Esophagus muscularis mucosa (tissue), 4 donors: ENCODE data around the gene GUCA2B. TPM values are rescaled to one million over a fixed set of nuclear protein-coding genes. Genes with fewer than 3 reads are reported as not detected.

Experiments
- DNase-seq: peaks from one replicate; pipeline ENCODE4 v3.0.0-alpha.2; 2017; ENCODE audit errors: extremely low spot score
- H3K27ac ChIP-seq, 4 donors: fragments of 200-600 bp; sonication (generic); replicated peaks in 1 of 4; 1 replicate in 3 of 4; 2 replicates in 1 of 4; pipeline ENCODE4 v1.5.1; 2016 to 2019; ENCODE audit warnings: mild to moderate bottlenecking in 1 of 4
- H3K27me3 ChIP-seq, 4 donors: fragments of 200-600 bp; sonication (generic); one replicate each; pipeline versions ENCODE4 v1.5.1 to v1.6.0; 2016 to 2019
- H3K36me3 ChIP-seq, 4 donors: fragments of 200-600 bp; sonication (generic); one replicate each; pipeline ENCODE4 v1.5.1; 2016 to 2019
- H3K4me1 ChIP-seq, 4 donors: fragments of 200-600 bp; sonication (generic); one replicate each; pipeline ENCODE4 v1.5.1; 2016 to 2019
- H3K4me3 ChIP-seq, 4 donors: fragments of 200-600 bp; sonication (generic); 1 replicate in 2 of 4; 2 replicates in 2 of 4; pipeline ENCODE4 v1.5.1; 2016 to 2019; ENCODE audit warnings: mild to moderate bottlenecking in 4 of 4, moderate library complexity in 1 of 4
- H3K9me3 ChIP-seq, 4 donors: fragments of 200-600 bp; sonication (generic); 1 replicate in 3 of 4; 2 replicates in 1 of 4; pipeline ENCODE4 v1.5.1; 2016 to 2019
- CTCF ChIP-seq, 3 experiments: fragments of 200-600 bp in 2 of 3; fragments of 450-650 bp in 1 of 3; sonication (generic) in 2 of 3; IDR thresholded peaks; one replicate each; pipeline ENCODE4 v1.5.1; 2017 to 2019; ENCODE audit warnings: antibody characterized with exemption in 3 of 3, mild to moderate bottlenecking in 2 of 3, moderate library complexity in 1 of 3
- EP300 ChIP-seq: sonication (generic); formaldehyde crosslinking; IDR thresholded peaks from one replicate; pipeline ENCODE4 v1.6.1; 2017; ENCODE audit warnings: antibody characterized with exemption
- POLR2A ChIP-seq: fragments of 450-650 bp; IDR thresholded peaks from one replicate; pipeline ENCODE4 v1.6.1; 2017; ENCODE audit warnings: antibody characterized with exemption, moderate library complexity, mild to moderate bottlenecking, low read depth
- POLR2AphosphoS5 ChIP-seq, 2 donors: sonication (generic); formaldehyde crosslinking; IDR thresholded peaks; one replicate each; pipeline ENCODE4 v1.6.1; 2017; ENCODE audit warnings: antibody characterized with exemption in 2 of 2
- WGBS: methylation state at CpG from one replicate; pipeline ENCODE4 v1.1.5; 2018; 5-methylcytosine and 5-hydroxymethylcytosine counted together
- intact Hi-C: fragments of 100-400 bp; cut with DNase I; formaldehyde crosslinking; loops from one replicate; pipeline ENCODE4 v1.15.1; 2023
- total RNA-seq, 4 donors: library from RNA; depleted of rRNA; stranded (reverse); fragments of >200 nt; gene quantifications; one replicate each; pipeline versions ENCODE4 v1.1.0 to v1.2.1, GENCODE V29; 2016

The GUCA2B gene
- not detected for total RNA-seq

GRCh38 chr1:42152907-42153600, at the start of gene GUCA2B:
Gene GUCA2B (plus strand): TSS chr1:42153410. CDS start chr1:42153451, 41 bp downstream.
- H3K36me3 ChIP-seq = no peaks in the 10 kb centered on the region
- H3K9me3 ChIP-seq = no peaks in the 10 kb centered on the region
- H3K4me3 ChIP-seq = no peak within 1 kb of the TSS
- H3K27me3 ChIP-seq = peaks cover 0 to 19% (median under 1%) of the 10 kb centered on the region in 4 donors
- 87% methylated on average over 4 of the region's 12 CpGs for WGBS
- H3K27ac ChIP-seq = no peak within 1 kb of the TSS
- H3K4me1 ChIP-seq = no peaks in the 10 kb centered on the region
- no peak for DNase-seq
- TF ChIP-seq EP300 (no peak), CTCF (IDR thresholded peaks at IDR 0.05) (no peak), POLR2A (no peak), POLR2AphosphoS5 (IDR thresholded peaks at IDR 0.05) (no peak)
- intact Hi-C loops = no loop called here

GRCh38 chr1:42105025-42105424, 48.2 kb upstream of the GUCA2B start:
- 60% methylated on average over 1 of the region's 1 CpG for WGBS
- TF ChIP-seq EP300 (no peak), POLR2AphosphoS5 (IDR thresholded peaks at IDR 0.05) (no peak), POLR2A (no peak), CTCF (IDR thresholded peaks at IDR 0.05) (no peak)
- Histone ChIP-seq H3K27ac (no peak overlapping the region), H3K27me3 (no peaks in the 10 kb centered on the region), H3K36me3 (no peaks in the 10 kb centered on the region), H3K4me1 (no peaks in the 10 kb centered on the region), H3K4me3 (no peak overlapping the region), H3K9me3 (peaks cover 0 to 5% (median 3%) of the 10 kb centered on the region in 4 donors)
- intact Hi-C loops = no loop called here
- DNase-seq = no peak

GRCh38 chr1:42108309-42108708, 44.9 kb upstream of the GUCA2B start:
- 82% methylated on average over 7 of the region's 7 CpGs for WGBS
- Histone ChIP-seq H3K27ac (no peak overlapping the region), H3K4me3 (no peak overlapping the region), H3K36me3 (no peaks in the 10 kb centered on the region), H3K9me3 (no peaks in the 10 kb centered on the region), H3K27me3 (no peaks in the 10 kb centered on the region), H3K4me1 (no peaks in the 10 kb centered on the region)
- DNase-seq = no peak
- intact Hi-C loops = no loop called here
- TF ChIP-seq POLR2AphosphoS5 (IDR thresholded peaks at IDR 0.05) = no peak
- TF ChIP-seq POLR2A = no peak
- TF ChIP-seq EP300 = no peak
- TF ChIP-seq CTCF (IDR thresholded peaks at IDR 0.05) = no peak

GRCh38 chr1:42109600-42109999, 43.6 kb upstream of the GUCA2B start:
- Histone ChIP-seq H3K27ac (no peak overlapping the region), H3K9me3 (no peaks in the 10 kb centered on the region), H3K36me3 (no peaks in the 10 kb centered on the region), H3K4me3 (no peak overlapping the region), H3K4me1 (no peaks in the 10 kb centered on the region), H3K27me3 (no peaks in the 10 kb centered on the region)
- no peak for TF ChIP-seq POLR2AphosphoS5 (IDR thresholded peaks at IDR 0.05)
- no peak for TF ChIP-seq CTCF (IDR thresholded peaks at IDR 0.05)
- TF ChIP-seq POLR2A = no peak
- TF ChIP-seq EP300 = no peak
- intact Hi-C loops = no loop called here
- no peak for DNase-seq
- 78% methylated on average over 3 of the region's 3 CpGs for WGBS

- no peak overlapping the region for H3K4me3 ChIP-seq
- no peak overlapping the region for H3K27ac ChIP-seq
- H3K9me3 ChIP-seq = no peaks in the 10 kb centered on the region
- H3K27me3 ChIP-seq = no peaks in the 10 kb centered on the region
- WGBS = 86% methylated on average over 5 of the region's 5 CpGs
- TF ChIP-seq POLR2AphosphoS5 (IDR thresholded peaks at IDR 0.05) (no peak), EP300 (no peak), POLR2A (no peak), CTCF (IDR thresholded peaks at IDR 0.05) (no peak)
- DNase-seq = no peak
- H3K4me1 ChIP-seq = no peaks in the 10 kb centered on the region
- intact Hi-C loops = no loop called here
- H3K36me3 ChIP-seq = no peaks in the 10 kb centered on the region
Measured at GRCh38 chr1:42114229-42114628, 39.0 kb upstream of the GUCA2B start.
